NCI-H1048 (cell line): Measurements from ENCODE around the gene SARM1.

Source experiments
- DNase-seq: peaks from one replicate; lab custom pipeline; 2025; lab: John Stamatoyannopoulos, UW

Gene SARM1

DNA sequence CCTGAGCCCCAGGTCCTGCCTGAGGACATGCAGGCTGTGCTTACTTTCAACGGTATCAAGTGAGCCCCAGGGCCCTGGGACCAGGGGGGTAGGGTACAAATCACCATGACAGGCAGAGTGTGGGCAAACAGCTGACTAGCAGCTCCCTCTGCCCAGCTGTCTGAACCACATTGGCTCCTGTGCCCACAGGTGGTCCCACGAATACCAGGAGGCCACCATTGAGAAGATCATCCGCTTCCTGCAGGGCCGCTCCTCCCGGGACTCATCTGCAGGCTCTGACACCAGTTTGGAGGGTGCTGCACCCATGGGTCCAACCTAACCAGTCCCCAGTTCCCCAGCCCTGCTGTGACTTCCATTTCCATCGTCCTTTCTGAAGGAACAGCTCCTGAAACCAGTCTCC lies 24.5 kb downstream of the SARM1 start:
- DNase-seq: no peak

- DNase-seq: no peak
Observed at GRCh38 chr17:28396635-28397239, 25.2 kb downstream of the SARM1 start.

GRCh38 chr17:28397275-28397674 lies 25.8 kb downstream of the SARM1 start:
- DNase-seq: no peak

GRCh38 chr17:28397687-28398279 lies 26.3 kb downstream of the SARM1 start:
- no peak for DNase-seq

GRCh38 chr17:28398280-28398981 lies 26.9 kb downstream of the SARM1 start:
- no peak for DNase-seq

DNA sequence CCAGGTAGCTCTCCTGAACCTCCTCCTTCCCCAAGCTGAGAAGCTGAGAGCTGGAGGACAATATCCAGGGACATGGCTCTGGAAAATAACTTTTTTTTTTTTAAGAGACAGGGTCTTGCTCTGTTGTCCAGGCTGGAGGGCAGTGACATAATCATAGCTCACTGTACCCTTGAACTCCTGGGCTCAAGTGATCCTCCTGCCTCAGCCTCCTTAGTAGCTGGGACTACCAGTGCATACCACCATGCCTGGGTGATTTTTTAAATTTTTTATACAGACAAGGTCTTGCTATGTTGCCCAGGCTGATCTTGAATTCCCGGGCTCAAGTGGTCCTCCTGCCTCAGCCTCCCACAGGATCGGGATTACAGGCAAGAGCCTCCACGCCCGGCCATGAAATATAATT lies 28.3 kb downstream of the SARM1 start:
- no peak for DNase-seq

DNA sequence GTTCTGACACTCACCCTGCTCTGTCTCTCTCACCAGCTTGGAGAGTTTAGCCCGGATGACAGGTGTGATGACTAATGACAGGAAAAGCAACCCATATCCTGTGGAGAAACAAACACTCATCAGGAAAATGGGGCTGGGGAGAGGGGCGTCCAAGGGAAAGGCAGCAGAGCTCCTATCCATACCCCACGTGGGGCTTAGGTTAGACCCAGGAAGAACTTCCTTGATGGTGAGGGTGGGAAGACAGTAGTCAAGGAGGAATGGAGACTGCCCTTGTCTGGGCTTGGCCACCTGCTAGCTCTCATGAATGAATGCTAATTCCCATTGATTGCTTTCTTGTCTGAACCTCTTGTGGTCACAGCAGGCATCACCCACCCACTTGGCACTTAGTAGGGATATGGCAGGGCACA lies 30.7 kb downstream of the SARM1 start:
- DNase-seq: no peak

GRCh38 chr17:28402844-28403243 lies 31.4 kb downstream of the SARM1 start:
- DNase-seq: no peak

DNA sequence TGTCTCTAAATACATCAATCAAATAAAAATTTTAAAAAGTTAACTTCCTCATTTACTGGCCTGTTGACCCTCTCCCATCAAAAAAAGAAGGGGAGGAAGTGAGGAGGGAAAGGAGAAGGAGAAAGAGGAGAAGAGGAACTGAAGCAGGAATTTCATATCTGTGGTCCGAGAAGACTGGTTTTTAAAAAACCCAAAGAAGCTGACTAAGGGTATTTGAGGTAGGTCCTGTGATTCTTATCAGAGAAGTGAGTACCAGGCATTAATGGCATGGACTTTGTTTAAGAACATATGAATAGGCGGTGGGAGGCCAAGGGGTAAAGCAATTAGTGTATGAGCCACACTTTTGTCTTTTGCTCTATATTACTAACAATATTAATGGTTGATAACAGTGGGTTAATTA lies 32.5 kb downstream of the SARM1 start:
- DNase-seq: no peak

GRCh38 chr17:28404461-28404811 lies 32.9 kb downstream of the SARM1 start:
- DNase-seq: no peak

DNA sequence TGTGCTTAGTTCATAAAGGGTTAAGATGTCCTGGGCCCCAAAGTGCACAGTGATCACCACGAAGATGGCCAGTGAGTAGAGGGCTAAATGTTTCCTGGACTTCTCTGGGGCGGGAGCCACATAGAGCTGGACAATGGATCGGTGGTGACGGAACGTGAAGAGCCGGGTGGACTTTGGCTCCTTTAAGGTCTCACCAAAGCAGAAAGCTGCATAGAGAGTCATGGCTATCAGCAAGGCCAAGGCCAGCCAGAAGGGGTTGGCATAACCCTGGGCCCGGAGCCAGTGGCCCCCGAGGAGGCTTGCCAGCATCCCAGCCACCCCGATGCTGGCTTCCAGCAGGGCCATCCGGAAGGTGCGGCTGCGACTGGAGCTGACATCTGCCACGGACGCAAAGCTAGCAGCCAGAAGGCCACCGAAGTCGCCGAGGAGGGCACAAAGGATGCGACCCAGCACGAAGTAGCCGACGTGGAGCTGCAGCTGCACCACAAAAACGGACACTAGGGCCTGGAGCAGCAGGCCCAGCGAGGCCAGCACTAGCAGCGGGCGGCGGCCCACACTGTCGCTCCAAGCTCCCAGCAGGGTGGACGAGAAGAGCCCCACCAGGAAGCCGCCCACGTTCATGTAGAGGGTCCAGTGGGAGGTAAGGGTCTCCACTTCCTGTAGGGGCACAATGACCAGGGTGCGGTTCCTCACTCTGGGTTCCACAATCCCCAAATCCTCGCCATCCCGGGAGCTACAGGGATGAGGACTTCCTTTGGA lies 33.5 kb downstream of the SARM1 start:
- no peak for DNase-seq

- no peak for DNase-seq
Observed at GRCh38 chr17:28405632-28406472, 34.4 kb downstream of the SARM1 start, which contains the start of gene SLC46A1. SLC46A1 (minus strand) TSS chr17:28406212; CDS start chr17:28406114, 98 bp downstream.

- DNase-seq: no peak
Observed at GRCh38 chr17:28406473-28406814, 35.0 kb downstream of the SARM1 start.

DNA sequence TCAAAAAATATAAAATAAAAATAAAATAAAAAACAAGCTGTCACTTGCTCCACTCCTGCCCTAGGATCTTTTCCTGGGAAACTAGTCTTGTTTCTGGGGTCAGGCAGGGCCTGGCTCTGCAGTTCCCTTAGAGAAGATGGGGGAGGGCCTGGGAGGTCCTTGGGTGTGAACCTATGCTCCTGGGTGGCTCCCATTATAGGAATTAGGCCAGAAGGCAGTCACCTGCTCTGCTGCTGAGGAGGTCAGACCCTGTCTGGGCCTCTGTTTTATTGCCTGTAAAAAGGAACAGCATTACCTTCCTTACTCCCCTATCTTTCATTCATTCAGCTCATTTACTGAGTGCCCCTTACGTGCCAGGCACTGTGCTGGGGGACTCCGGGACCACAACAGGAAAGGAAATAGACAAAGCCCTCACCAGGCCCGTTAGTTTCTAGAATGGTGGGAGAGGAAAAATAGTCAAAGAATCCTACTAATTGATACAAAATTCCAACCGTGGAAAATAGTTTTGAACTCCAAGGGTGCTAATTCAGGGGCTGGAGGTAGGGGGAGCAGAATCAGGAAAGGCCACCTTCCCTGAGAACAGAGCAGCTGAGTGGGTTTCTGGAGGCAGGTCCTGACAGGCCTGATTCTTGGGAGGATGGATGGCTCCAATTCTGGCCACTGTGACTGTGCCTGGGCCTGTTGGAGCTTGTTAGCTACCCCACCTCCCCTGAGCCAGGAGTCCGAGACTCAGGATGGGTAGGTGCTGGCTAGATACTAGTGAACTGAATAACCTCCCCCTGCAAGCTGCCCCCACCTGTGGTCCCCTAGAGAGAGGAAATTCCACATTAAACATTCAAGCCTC lies 35.9 kb downstream of the SARM1 start:
- DNase-seq: no peak

DNA sequence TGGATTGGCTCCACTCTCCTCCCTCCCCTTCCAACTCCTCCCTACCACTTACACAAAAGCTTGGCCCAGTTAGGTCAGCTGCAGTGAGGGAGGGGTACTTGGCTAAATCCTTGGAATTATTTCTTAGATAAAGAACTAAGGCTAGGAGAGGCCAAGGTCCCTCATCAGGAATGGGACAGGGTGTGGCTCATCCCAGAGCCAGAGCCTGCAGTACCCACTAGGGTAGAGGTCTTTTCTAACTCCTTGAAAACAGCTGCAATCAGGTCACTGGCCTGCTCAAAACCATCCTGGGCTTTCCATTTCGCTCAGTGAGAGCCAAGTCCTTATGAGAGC lies 36.4 kb downstream of the SARM1 start:
- no peak for DNase-seq

GRCh38 chr17:28412099-28412498 lies 40.6 kb downstream of the SARM1 start:
- DNase-seq: no peak

DNA sequence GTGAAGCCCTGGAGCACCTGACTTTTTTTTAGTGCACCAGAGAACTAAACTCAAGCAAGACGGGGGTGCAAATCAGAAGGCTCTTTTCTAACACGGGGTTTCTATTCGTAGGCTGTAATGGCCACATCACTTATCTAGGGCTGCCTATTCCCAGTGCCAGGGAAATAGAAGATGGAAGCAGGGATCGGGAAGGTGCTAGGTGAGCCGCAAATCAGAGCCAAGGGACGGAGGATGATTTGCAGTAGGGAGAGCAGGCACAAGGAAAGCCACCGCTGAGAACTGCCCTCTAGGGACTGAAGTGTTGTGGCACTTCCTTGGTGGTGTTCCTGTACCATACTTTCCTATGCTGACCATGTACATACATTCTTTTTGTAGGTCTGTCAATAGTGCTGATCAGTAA lies 42.3 kb downstream of the SARM1 start:
- no peak for DNase-seq

DNA sequence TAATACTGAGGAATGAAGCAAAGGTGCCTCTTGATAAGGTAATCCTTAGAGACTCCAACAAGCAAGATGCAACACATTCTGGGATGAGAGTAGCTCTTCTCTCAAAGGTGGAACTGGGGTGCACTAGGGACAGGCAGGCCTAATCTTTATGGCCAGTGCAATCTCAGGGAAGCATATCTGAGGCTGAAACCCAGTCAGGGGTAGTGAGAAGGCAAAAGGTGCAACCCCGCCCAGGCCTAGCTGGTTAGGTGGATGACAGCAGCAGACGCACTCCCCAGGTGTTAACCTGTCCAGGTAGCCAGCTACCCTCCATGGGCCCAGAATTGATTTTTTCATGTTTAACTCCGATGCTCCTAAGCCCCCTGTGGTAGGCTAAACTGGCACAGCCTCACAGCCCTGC lies 44.4 kb downstream of the SARM1 start:
- DNase-seq: no peak

DNA sequence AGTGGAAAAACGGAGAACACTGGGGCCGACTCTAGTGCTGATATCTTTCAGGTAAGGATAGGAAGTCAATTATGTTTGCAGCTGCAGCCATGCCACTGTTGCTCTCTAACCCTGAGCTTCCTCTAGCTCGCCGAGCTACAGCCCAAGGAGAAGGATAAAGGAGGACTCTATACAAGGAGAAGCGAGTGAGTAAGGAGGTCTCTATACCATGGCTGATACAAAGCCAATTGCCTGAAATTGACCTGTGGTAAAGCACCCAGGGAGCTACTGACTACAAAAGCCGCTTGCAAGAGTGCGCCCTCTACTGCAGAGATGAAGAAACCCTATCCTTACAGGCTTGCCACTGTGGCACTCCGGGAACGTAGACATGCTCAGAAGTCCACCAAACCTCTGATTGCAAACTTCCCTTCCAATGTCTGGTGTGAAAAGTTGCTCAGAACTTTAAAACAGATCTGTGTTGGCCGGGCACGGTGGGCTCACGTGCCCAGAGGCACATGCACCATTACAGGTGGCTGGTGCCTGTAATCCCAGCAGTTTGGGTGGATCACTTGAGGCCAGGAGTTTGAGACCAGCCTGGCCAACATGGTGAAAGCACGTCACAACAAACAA lies 45.3 kb downstream of the SARM1 start:
- DNase-seq: peak; percentile 43

DNA sequence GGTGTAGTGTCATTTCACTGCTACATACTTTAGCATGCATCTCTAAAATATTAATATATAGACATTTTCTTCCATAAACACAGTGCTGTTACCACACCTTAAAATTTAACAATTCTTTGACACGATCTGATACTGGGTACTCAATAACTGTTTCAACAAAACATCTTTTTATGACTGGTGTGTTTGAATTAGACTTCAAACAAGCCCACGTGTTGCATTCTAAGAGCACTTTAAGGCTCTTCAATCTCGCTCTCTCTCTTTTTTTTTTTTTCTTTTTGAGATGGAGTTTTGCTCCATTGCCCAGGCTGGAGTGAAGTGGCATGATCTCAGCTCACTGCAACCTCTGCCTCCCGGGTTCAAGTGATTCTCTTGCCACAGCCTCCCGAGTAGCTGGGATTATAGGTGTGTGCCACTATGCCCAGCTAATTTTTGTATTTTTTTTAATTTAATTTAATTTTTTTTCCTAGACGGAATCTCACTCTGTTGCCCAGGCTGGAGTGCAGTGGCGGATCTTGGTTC lies 50.4 kb downstream of the SARM1 start:
- DNase-seq: no peak

DNA sequence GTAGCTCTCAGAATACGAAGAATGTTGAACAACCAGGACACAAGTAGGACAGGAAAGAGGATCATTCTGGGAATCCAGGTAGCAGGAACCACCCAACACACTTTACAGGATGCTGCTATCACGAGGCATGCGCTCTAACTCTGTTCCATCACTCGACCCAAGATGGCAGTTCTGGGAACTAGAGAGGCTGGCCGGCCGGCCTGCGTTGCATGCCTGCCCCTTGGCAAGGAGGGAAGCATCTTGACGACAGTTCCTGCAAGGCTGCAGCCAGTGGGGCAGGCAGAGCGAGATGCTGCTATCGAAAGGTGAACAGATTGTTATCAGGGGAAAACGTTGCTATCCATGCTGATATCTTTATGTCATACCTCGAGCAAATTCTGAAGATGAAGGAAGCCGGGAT lies 53.7 kb downstream of the SARM1 start:
- no peak for DNase-seq
